ENCODE measurements around the gene PTK7.

GRCh38 chr6:43138267-43138666 lies 62.2 kb downstream of the PTK7 start:
- TF ChIP-seq, protein P1, sequence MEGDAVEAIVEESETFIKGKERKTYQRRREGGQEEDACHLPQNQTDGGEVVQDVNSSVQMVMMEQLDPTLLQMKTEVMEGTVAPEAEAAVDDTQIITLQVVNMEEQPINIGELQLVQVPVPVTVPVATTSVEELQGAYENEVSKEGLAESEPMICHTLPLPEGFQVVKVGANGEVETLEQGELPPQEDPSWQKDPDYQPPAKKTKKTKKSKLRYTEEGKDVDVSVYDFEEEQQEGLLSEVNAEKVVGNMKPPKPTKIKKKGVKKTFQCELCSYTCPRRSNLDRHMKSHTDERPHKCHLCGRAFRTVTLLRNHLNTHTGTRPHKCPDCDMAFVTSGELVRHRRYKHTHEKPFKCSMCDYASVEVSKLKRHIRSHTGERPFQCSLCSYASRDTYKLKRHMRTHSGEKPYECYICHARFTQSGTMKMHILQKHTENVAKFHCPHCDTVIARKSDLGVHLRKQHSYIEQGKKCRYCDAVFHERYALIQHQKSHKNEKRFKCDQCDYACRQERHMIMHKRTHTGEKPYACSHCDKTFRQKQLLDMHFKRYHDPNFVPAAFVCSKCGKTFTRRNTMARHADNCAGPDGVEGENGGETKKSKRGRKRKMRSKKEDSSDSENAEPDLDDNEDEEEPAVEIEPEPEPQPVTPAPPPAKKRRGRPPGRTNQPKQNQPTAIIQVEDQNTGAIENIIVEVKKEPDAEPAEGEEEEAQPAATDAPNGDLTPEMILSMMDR (IDR thresholded peaks at IDR 0.05), result no peak
- TF ChIP-seq POLR2A (IDR thresholded peaks at IDR 0.05) (no peak), POLR2AphosphoS5 (IDR thresholded peaks at IDR 0.05) (no peak)
